ENCODE measurements around the gene HCN3. TPM values are rescaled to one million over a fixed set of nuclear protein-coding genes. Genes with fewer than 3 reads are reported as not detected.

The HCN3 gene
- total and polyA plus RNA-seq, 2 of the 8 experiments (the other 6 are each of a cell fraction or from before 2014, with no cell fraction given), result 6.4 to 7.3 TPM

DNA sequence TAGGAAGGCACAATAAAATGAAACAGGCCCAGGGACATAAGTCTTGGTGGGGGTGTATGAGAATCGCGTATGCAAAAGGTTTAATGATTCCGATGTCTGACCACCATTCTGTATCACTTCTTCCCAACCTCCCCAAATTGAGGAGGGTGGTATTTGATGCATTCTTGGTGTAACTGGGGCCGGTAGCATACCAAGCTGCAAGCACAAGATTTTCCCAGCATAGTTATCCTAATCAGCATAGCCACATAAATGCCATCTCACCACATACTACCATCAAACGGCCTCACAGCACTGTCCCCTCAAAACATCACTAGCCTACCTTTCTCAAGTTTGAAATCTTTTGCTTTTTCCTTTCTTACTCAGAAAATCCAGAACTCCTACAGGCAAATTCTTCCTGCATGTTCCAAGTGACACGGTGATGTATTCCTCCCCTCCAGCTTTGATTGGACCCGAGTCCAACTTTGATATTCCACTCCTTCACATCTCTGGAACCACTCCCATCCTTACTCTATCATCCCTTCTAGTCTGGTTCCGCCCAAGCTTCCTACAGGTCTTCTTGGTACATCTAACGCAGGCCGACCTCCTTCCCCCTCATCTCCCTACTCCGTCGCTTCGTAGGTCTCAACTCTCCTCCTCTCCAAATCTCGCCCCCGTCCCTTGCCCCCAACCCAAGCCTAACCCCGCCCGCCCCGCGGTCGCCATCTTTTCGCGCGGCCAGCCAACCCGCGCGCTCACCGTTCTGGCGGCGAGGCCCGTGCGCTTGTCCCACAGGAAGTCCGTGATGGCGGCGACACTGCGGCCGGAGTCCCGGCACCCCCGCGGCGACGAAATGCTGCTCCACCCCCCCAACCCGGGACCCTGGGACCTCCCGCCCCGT is 4.6 kb upstream of the HCN3 start:
- peaks cover 13% of the 10 kb centered on the region; the same call in 1 of the 2 replicates for H3K23me2 ChIP-seq (ENCODE audit: low read depth, low read length)
- peak overlapping the region; percentile 62; the same call in 1 of the 2 replicates for H2BK5ac ChIP-seq (ENCODE audit: low read depth, low read length)
- WGBS, 2 experiments (ENCODE audit: extremely low coverage in 1 of 2, insufficient coverage in 1 of 2, insufficient read length in 1 of 2, insufficient replicate concordance in 2 of 2, low coverage in 1 of 2, low lambda C conversion rate in 2 of 2, missing lambda C conversion rate in 1 of 2), result 17% methylated on average over 28 of the region's 44 CpGs; no CpG with 5 or more reads in 1 of the 2 experiments
- H2BK15ac ChIP-seq (ENCODE audit: low read length), result no peak overlapping the region
- H3K4ac ChIP-seq (replicated peaks; ENCODE audit: insufficient read length, low read depth, low read length), result peak overlapping the region; percentile 30
- H2BK12ac ChIP-seq (ENCODE audit: low read depth, low read length), result no peak overlapping the region
- no peaks in the 10 kb centered on the region for H3K9me3 ChIP-seq (ENCODE audit: insufficient read depth in 2 of 2, low read depth in 1 of 2, low read length in 1 of 2)
- POLR2A ChIA-PET (ENCODE audit: partially characterized antibody), result interaction anchor here (0.5 to 7.5 kb wide), 23 partner anchors 8 to 1062 kb away, joined by 3 to 87 read pairs (median 5); partner anchors contain the start of genes ENTREP3, FDPS, KRTCAP2 and RUSC1
- CTCF ChIA-PET (ENCODE audit: partially characterized antibody), result interaction anchor here (1.6 to 2.6 kb wide), 5 partner anchors 17 to 51 kb away, joined by 6 to 16 read pairs (median 8); partner anchors contain the start of genes ENTREP3 and RUSC1
- H4K20me1 ChIP-seq (replicated peaks in 1 of 2; ENCODE audit: control insufficient read depth in 1 of 2, insufficient read depth in 2 of 2, low read length in 2 of 2), result peaks cover 7 to 9% of the 10 kb centered on the region in 2 experiments
- H3K4me2 ChIP-seq (ENCODE audit: insufficient read depth in 1 of 2, low read depth in 2 of 2, low read length in 2 of 2), result peak overlapping the region; percentile 78 to 96
- H4K8ac ChIP-seq (ENCODE audit: extremely low read depth, insufficient read depth, low read length), result no peak overlapping the region
- H3K18ac ChIP-seq (ENCODE audit: extremely low read depth, low read length), result no peak overlapping the region; the same call in 1 of the 2 replicates
- H3K56ac ChIP-seq (replicated peaks; ENCODE audit: insufficient read length, low read depth, low read length), result no peak overlapping the region
- peaks cover 0 to 11% (median 3%) of the 10 kb centered on the region in 4 experiments; a peak in 4 of 7 replicates for H3K4me1 ChIP-seq (replicated peaks in 1 of 4; ENCODE audit: control insufficient read depth in 3 of 4, insufficient read depth in 4 of 4, low read length in 3 of 4)
- H3K23ac ChIP-seq (ENCODE audit: insufficient read length), result no peak overlapping the region
- peak overlapping the region; percentile 78; the same call in 1 of the 2 replicates for H3K27ac ChIP-seq (ENCODE audit: low read depth, low read length)
- no peak overlapping the region for H2AFZ ChIP-seq (ENCODE audit: low read length)
- H3K4me3 ChIP-seq (ENCODE audit: extremely low read depth in 1 of 4, insufficient read depth in 2 of 4, low read depth in 3 of 4, low read length in 4 of 4), result peak overlapping the region; percentile 86 to 100 (median 90)
- peaks cover 0 to 3% (median 0%) of the 10 kb centered on the region in 4 experiments; a peak in 2 of 7 replicates for H3K27me3 ChIP-seq (replicated peaks in 1 of 4; ENCODE audit: control insufficient read depth in 3 of 4, extremely low read depth in 1 of 4, insufficient read depth in 3 of 4, low read length in 3 of 4)
- no peak overlapping the region for H2BK20ac ChIP-seq (ENCODE audit: low read length)
- no peaks in the 10 kb centered on the region; the same call in none of the 2 replicates for H3K79me1 ChIP-seq (ENCODE audit: low read depth, low read length)
- no peak overlapping the region for H2AK5ac ChIP-seq (ENCODE audit: low read depth, low read length)
- H3K9ac ChIP-seq (replicated peaks in 1 of 4; ENCODE audit: extremely low read depth in 1 of 4, low read depth in 3 of 4, low read length in 3 of 4), result peak overlapping the region; percentile 80 to 98 (median 84)
- FAIRE-seq (no peak), DNase-seq (ENCODE audit: low read depth in 1 of 2, low spot score in 2 of 2) (no peak)
- H3K79me2 ChIP-seq (ENCODE audit: control insufficient read depth in 1 of 2, insufficient read depth in 2 of 2, low read length in 2 of 2), result peaks cover 10 to 25% of the 10 kb centered on the region in 2 experiments
- H3K36me3 ChIP-seq (ENCODE audit: control insufficient read depth in 2 of 4, insufficient read depth in 4 of 4, low read length in 3 of 4), result peaks cover 25 to 38% (median 32%) of the 10 kb centered on the region in 4 experiments
- no peak overlapping the region for H2BK120ac ChIP-seq (replicated peaks; ENCODE audit: low read depth, low read length)
- H4K91ac ChIP-seq (replicated peaks; ENCODE audit: insufficient read length, low read length), result no peak overlapping the region
- peak overlapping the region; percentile 84 for H4K5ac ChIP-seq (ENCODE audit: insufficient read length, low read depth, low read length)
- no peak overlapping the region for H3K14ac ChIP-seq (ENCODE audit: insufficient read length)
- TF ChIP-seq CBX8 (IDR thresholded peaks at IDR 0.05; ENCODE audit: borderline replicate concordance, low read depth, low read length), result no peak
- no peak for TF ChIP-seq JUN (IDR thresholded peaks at IDR 0.05; ENCODE audit: low read depth, low read length)
- peak; percentile 1 for TF ChIP-seq NANOG (IDR thresholded peaks at IDR 0.05; ENCODE audit: insufficient read depth, low read depth, low read length, poor library complexity, severe bottlenecking)
- TF ChIP-seq EGR1 (IDR thresholded peaks at IDR 0.05; ENCODE audit: borderline replicate concordance, low read depth, low read length), result no peak
- peak; percentile 64 for TF ChIP-seq POLR2AphosphoS5 (IDR thresholded peaks at IDR 0.05; ENCODE audit: low read depth, low read length)
- TF ChIP-seq HDAC6 (IDR thresholded peaks at IDR 0.05; ENCODE audit: low read depth, low read length), result no peak
- TF ChIP-seq KDM5A (IDR thresholded peaks at IDR 0.05; ENCODE audit: low read length), result no peak
- TF ChIP-seq POLR2A (IDR thresholded peaks at IDR 0.05; ENCODE audit: control extremely low read depth in 1 of 2, low read depth in 2 of 2, low read length in 2 of 2), result peak in 1 of 2 experiments; percentile 27; a peak in 1 of 3 replicates
- no peak for TF ChIP-seq RAD21 (IDR thresholded peaks at IDR 0.05 in 1 of 2, conservative IDR thresholded peaks at IDR 0.05 in 1 of 2; ENCODE audit: low read depth in 2 of 2, low read length in 2 of 2)
- TF ChIP-seq, protein P1, sequence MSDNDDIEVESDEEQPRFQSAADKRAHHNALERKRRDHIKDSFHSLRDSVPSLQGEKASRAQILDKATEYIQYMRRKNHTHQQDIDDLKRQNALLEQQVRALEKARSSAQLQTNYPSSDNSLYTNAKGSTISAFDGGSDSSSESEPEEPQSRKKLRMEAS (IDR thresholded peaks at IDR 0.05), result no peak
- TF ChIP-seq POU5F1 (IDR thresholded peaks at IDR 0.05; ENCODE audit: low read depth, low read length), result no peak

Measured in H1 (cell line).